GM21825 (cell line): Measurements from ENCODE around the gene SORCS1.
"Not testable (repeated sequence)": the region's sequence is repeated elsewhere in the genome, so short reads cannot be mapped to it uniquely, and the experiment has no call there.

Experiments
- ATAC-seq: cut with Tn5 transposase; IDR thresholded peaks from one replicate; pipeline ENCODE4 v1.9.1; 2021; ENCODE audit warnings: mild to moderate bottlenecking, moderate library complexity; ENCODE audit not compliant: unreplicated experiment

The SORCS1 gene

DNA sequence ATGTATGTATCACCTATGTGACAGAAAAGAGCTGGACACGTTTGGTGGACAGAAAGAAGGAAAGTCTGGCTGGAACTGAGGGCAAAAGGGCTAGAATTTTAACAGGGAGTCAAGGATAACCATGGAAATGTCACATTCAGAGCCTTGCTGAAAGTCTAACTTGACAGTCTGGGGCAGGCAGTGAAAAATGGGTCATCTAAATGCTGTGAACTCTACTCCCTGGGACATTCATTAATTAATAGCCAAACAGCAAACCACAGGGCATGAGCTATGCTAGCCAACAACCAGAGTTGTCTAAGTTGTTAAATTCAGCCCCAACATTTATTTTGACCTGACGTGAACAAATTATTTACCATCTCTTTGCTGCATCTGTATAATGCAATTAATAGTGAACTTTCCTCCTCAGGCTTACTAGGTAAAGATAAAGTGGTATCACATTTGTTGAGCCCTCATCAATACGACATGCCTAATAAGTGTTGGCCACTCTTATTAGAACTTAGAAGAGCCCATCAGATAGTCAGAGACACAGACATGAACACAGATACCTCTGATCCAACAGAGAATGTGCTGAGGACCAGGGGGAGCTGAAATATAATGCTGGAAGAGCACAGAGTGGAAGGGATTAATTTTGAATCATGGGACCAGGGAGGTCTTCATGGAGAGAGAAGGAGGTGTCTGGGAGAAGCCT, 109.9 kb downstream of the SORCS1 start:
- no peak for ATAC-seq

DNA sequence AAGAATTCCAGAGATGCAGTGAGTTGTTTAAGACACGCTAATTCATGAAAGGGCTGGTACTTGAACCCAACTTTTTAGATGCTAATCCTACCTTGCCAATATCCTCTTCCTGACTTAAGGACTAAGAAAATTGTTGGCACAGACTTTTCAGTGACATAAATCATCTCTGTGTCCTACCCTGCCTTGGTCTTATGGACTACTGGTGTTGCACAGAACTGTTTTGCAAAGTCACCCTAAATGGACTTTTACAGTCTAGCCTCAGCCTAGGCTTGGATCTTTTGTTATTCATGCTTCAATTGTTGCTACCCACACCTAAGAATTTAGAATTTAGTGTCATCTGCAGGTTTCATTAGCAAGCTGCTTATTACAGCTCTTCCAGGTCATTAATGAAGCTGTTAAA, 112.7 kb downstream of the SORCS1 start:
- ATAC-seq: no peak

GRCh38 chr10:107043461-107043860, 121.0 kb downstream of the SORCS1 start:
- ATAC-seq: no peak

GRCh38 chr10:107037192-107038122, 127.0 kb downstream of the SORCS1 start:
- no peak for ATAC-seq

GRCh38 chr10:107033799-107034422, 130.6 kb downstream of the SORCS1 start:
- no peak for ATAC-seq

DNA sequence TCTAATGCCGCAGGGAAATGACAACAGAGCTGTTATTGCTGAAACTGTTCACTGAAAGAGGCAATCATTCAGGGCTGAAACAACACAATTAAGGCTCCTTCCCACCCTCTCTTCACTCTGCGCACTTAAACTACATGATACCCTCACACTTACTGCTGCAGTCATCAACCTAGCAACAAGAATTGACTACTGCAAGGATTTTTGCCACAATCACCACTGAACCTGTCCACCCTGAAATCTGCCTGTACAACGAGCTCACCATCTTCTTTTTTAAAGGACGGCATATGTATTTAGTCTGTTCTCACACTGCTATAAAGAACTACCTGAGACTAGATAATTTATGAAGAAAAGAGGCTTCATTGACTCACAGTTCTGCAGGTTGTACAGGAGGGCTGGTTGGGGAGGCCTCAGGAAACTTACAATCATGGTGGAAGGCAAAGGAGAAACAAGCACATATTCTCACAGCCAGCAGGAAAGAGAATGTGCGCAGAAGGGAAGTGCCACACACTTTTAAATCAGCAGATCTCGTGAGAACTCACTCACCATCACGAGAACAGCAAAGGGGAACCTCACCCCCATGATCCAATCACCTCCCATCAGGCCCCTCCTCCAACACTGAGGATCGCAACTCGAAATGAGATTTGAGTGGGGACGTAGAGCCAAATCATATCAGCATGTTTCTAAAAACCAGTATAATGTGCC, 131.7 kb downstream of the SORCS1 start:
- no peak for ATAC-seq

GRCh38 chr10:107031931-107032699, 132.4 kb downstream of the SORCS1 start:
- ATAC-seq: no peak

DNA sequence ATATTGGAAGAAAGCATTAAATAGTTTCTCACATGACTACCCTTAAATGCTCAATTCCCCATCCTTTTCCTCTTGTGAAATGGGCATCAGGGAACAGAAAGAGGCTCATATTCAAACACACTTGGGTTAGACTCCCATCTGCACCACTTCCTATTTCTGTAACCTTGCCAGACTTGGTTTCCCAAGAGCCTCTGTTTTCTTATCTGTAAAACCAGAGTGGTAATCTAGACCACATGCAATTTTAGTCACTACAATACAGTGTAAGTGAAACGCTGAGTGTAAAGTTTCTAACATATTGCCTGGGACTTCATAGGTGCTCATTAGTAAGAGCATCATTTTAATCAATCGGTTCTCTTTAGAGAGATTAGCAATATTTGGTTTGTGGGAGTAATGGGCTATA, 136.3 kb downstream of the SORCS1 start:
- no peak for ATAC-seq

GRCh38 chr10:107025676-107026075, 138.8 kb downstream of the SORCS1 start:
- no peak for ATAC-seq

DNA sequence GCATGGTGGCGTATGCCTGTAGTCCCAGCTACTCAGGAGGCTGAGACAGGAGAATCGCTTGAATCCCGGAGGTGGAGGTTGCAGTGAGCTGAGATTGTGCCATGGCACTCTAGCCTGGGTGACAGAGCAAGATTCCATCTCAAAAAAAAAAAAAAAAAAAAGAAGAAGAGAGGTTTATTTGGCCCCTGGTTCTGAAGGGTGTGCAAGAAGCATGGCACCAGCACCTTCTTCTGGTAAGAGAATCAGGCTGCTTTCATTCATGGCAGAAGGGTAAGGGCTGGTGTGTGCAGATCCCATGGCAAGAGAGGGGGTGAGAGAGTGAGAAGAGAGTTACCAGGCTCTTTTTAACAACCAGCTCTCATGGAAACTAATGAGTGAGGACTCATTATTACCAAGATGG, 140.5 kb downstream of the SORCS1 start:
- ATAC-seq: not testable (repeated sequence)

DNA sequence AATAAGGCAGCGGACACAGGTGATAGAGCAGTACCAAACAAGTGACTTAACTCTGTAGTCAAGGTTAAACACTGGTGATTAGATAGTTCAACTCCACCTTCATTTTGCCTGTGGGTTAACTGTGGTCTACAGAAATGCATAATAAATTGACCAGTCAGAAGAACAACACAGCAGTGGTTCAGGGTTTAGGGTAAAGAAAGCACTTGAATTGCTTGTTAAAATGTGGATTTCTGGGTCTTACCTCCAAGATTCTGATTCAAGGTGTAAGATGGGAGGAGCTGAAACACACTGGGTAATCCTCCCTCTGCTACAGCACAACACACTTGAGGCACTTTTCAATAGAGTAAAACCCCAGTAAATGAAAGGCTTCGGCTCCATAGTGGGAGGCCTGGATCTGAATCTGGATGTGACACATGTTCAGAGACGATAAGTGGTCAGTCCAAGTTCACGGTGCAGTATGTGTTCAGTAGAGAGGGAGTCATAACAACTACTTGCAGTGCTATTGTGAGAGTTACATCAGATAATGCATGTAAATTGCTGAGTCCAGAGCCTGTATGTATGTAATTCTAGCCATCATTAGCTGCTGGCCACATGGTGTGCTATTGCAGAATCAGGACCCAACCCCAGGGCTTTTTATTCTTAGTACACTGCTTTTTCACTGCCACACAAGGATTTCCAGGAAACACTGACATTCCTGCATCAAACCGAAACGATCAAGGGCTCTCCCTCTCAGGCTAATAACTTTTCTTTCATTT, 141.7 kb downstream of the SORCS1 start:
- no peak for ATAC-seq

DNA sequence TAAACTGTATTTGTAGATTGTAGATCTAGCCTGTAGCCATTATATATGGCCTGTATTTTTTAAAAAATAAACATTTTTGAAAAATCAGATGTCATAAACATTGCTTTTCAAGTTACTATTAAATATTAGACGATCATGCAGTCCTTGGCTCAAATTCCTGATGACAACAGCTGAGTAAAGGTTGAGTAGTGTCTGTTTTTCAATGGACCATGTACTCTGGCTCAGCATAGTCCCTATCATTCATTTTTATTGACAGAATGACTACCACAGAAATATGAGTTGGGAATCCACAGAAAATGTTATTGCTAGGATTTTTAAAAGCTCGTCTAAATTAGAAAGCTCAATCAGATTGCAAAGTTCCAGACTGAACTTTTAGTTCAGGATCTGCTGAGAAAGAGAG, 145.4 kb downstream of the SORCS1 start:
- ATAC-seq: no peak

DNA sequence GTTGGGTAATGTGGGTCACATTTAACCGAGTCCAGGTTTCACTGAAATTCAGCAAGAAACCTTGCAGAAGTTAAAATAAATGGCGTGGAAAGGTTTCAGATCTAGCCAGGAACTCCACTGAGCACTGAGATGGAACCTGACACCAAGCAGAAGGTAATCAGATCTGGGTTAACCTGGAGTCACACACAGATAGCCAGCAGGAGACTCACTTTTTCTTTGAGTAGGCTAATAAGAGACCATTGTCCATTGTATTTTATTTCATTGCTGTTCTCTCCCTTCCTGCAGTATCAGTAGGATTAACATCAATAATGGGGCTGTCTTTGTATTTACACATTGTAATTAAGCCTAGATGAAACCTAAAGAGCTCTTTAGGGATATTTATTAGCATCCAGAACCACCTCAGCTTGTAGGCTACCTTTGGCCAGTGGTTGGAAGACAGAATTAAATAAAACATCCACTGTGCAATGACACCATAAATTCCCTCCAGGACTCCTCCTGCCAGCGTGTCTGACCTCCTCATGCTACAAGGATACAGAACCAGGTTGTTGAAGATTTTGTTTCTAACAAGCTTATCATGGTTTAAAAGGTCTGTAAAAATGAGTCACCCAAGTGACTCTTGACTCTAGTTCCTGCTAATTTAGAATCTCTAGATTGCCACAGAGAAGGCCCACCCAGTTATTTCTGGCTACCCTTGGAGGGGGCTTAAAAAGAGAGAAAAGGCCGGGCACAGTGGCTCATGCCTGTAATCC, 151.1 kb downstream of the SORCS1 start:
- ATAC-seq: no peak

GRCh38 chr10:107011992-107012391, 152.5 kb downstream of the SORCS1 start:
- no peak for ATAC-seq

DNA sequence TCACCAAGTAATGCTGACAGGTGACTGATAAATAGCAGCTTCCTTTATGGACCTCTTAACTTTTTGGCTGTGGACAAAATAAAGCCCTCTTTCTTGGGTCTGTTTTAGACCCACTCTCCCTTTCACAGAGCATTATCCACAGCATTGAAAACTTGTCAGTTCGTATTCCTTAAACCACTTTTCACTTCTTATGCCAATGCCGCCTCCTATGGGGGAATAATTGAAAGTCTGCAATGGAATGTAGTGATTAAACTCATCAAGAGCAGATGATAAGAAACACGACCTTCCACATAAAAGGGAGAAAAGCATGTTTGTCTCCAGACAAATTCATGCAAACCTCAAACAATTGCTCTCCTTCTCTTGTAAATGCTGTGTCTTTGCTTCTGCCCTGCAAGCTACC, 153.4 kb downstream of the SORCS1 start:
- no peak for ATAC-seq

DNA sequence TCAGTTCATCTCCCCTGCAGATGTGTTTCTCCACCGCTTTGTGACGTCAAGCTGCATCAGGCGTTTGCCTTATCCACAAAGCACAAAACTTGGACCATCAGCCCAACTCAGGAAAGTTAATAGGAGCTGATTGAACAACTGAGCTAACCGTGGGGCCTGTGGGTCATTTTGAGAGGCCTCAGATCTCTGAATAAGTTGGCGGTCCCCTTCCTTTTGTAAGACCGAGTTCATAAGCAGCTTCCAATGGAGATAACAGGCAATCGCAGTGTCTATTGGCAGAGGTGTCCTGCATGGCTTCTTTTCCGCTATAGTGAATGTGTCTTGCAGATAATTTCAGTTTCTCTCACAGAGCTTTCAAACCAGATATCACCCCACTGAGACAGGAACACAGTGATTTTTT, 154.0 kb downstream of the SORCS1 start:
- no peak for ATAC-seq

DNA sequence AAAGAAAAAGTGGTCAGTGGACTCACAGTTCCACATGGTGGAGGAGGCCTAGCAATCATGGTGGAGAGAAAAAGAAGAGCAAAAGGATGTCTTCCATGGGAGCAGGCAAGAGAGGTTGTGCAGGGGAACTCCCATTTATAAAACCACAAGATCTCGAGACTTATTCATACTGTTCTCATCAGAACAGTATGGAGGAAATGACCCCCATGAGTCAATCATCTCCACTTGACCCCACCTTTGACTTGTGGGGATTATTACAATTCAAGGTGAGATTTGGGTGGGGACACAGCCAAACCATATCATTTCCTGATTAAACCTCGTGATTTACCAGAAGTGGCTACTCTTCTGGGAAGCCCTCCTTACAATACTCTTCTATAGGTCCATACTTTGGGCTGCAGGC, 160.1 kb downstream of the SORCS1 start:
- no peak for ATAC-seq

GRCh38 chr10:107002068-107002467, 162.4 kb downstream of the SORCS1 start:
- ATAC-seq: no peak

- ATAC-seq: no peak
Observed at GRCh38 chr10:106999118-106999707, 165.3 kb downstream of the SORCS1 start.
